Urothelium cell line (cell line): ENCODE measurements around the gene TASP1.
"Not testable (repeated sequence)": the region's sequence is repeated elsewhere in the genome, so short reads cannot be mapped to it uniquely, and the experiment has no call there.

ENCODE experiments used
- DNase-seq: peaks from one replicate; pipeline ENCODE4 v3.0.0; 2011; ENCODE audit warnings: low spot score, mixed read lengths
- FAIRE-seq: peaks from 2 replicates; lab custom pipeline; 2011; peaks lifted over from hg19 to GRCh38; lab: Jason Lieb, UNC

Gene TASP1

GRCh38 chr20:13638496-13639149 lies at the start of gene TASP1:
Gene TASP1, minus strand, starts transcription at chr20:13638932. Its CDS starts 8,854 bp downstream, at chr20:13630078.
- peak; percentile 70 for FAIRE-seq

GRCh38 chr20:13687815-13688214 lies 49.1 kb upstream of the TASP1 start:
- FAIRE-seq (no peak), DNase-seq (no peak)

More at GRCh38 chr20:13638496-13639149, at the start of gene TASP1:
- peak; percentile 97 for DNase-seq

GRCh38 chr20:13685623-13686022 lies 46.9 kb upstream of the TASP1 start:
- FAIRE-seq (no peak), DNase-seq (no peak)

GRCh38 chr20:13684566-13685222 lies 46.0 kb upstream of the TASP1 start:
- FAIRE-seq (no peak), DNase-seq (no peak)

- no peak for DNase-seq
Observed at GRCh38 chr20:13683833-13684232, 45.1 kb upstream of the TASP1 start.

GRCh38 chr20:13681248-13682125 lies 42.8 kb upstream of the TASP1 start:
- no peak for DNase-seq
- FAIRE-seq, result no peak

More at GRCh38 chr20:13683833-13684232, 45.1 kb upstream of the TASP1 start:
- no peak for FAIRE-seq

- FAIRE-seq, result no peak
- DNase-seq, result no peak
Observed at GRCh38 chr20:13678944-13679343, 40.2 kb upstream of the TASP1 start.

GRCh38 chr20:13677241-13677640 lies 38.5 kb upstream of the TASP1 start:
- DNase-seq (no peak), FAIRE-seq (no peak)

GRCh38 chr20:13676682-13677081 lies 38.0 kb upstream of the TASP1 start:
- FAIRE-seq (no peak), DNase-seq (no peak)

- FAIRE-seq (no peak), DNase-seq (no peak)
Observed at GRCh38 chr20:13672690-13673089, 34.0 kb upstream of the TASP1 start.

GRCh38 chr20:13671916-13672378 lies 33.2 kb upstream of the TASP1 start:
- DNase-seq (no peak), FAIRE-seq (no peak)

- FAIRE-seq, result no peak
- DNase-seq, result no peak
Observed at GRCh38 chr20:13671512-13671911, 32.8 kb upstream of the TASP1 start.

- FAIRE-seq (no peak), DNase-seq (no peak)
Observed at GRCh38 chr20:13670160-13670559, 31.4 kb upstream of the TASP1 start.

GRCh38 chr20:13665709-13666395 lies 27.1 kb upstream of the TASP1 start:
- FAIRE-seq, result no peak

GRCh38 chr20:13661070-13661685 lies 22.4 kb upstream of the TASP1 start:
- FAIRE-seq, result no peak
- DNase-seq, result no peak

More at GRCh38 chr20:13665709-13666395, 27.1 kb upstream of the TASP1 start:
- DNase-seq, result no peak

GRCh38 chr20:13659288-13659687 lies 20.6 kb upstream of the TASP1 start:
- FAIRE-seq, result no peak
- no peak for DNase-seq

- not testable (repeated sequence) for FAIRE-seq, DNase-seq
Observed at GRCh38 chr20:13658060-13658459, 19.3 kb upstream of the TASP1 start.

GRCh38 chr20:13656721-13657368 lies 18.1 kb upstream of the TASP1 start:
- FAIRE-seq, result no peak
- no peak for DNase-seq

GRCh38 chr20:13654463-13655023 lies 15.8 kb upstream of the TASP1 start:
- FAIRE-seq (no peak), DNase-seq (no peak)
